ENCODE measurements around the gene ANKRD6.
A peak's percentile ranks its signal among the peaks of the same experiment; 100 is the strongest.

The ANKRD6 gene

GRCh38 chr6:89404512-89404911, 28.4 kb upstream of the ANKRD6 start:
- H3K27ac Mint-ChIP-seq (ENCODE audit: low read depth) = no peak overlapping the region
- no peak for DNase-seq (ENCODE audit: low spot score in 2 of 2)
- peaks cover 31% of the 10 kb centered on the region for H3K27me3 Mint-ChIP-seq
- no peaks in the 10 kb centered on the region for H3K9me3 Mint-ChIP-seq
- no peak for ATAC-seq (replicated peaks; ENCODE audit: extremely low read depth, poor library complexity, severe bottlenecking)
- H3K36me3 Mint-ChIP-seq (ENCODE audit: insufficient read depth) = no peaks in the 10 kb centered on the region
- no peak overlapping the region for H3K4me3 Mint-ChIP-seq
- H3K4me1 Mint-ChIP-seq = no peaks in the 10 kb centered on the region

- Mint-ChIP-seq H3K27ac (ENCODE audit: low read depth) (no peak overlapping the region), H3K9me3 (no peaks in the 10 kb centered on the region), H3K36me3 (ENCODE audit: insufficient read depth) (no peaks in the 10 kb centered on the region), H3K4me1 (no peaks in the 10 kb centered on the region), H3K27me3 (peaks cover 31% of the 10 kb centered on the region), H3K4me3 (no peak overlapping the region)
- ATAC-seq (replicated peaks; ENCODE audit: extremely low read depth, poor library complexity, severe bottlenecking) (no peak), DNase-seq (ENCODE audit: low spot score in 2 of 2) (no peak)
Observed at GRCh38 chr6:89406141-89406540, 26.8 kb upstream of the ANKRD6 start.

- H3K9me3 Mint-ChIP-seq = no peaks in the 10 kb centered on the region
- peaks cover 5% of the 10 kb centered on the region for H3K4me1 Mint-ChIP-seq
- DNase-seq (ENCODE audit: low spot score in 2 of 2) = no peak
- H3K4me3 Mint-ChIP-seq = no peak overlapping the region
- H3K36me3 Mint-ChIP-seq (ENCODE audit: insufficient read depth) = peaks cover 2% of the 10 kb centered on the region
- H3K27me3 Mint-ChIP-seq = peaks cover 34% of the 10 kb centered on the region
- no peak overlapping the region for H3K27ac Mint-ChIP-seq (ENCODE audit: low read depth)
- no peak for ATAC-seq (replicated peaks; ENCODE audit: extremely low read depth, poor library complexity, severe bottlenecking)
Observed at GRCh38 chr6:89409461-89410035, 23.4 kb upstream of the ANKRD6 start.

GRCh38 chr6:89410231-89410761, 22.7 kb upstream of the ANKRD6 start:
- Mint-ChIP-seq H3K4me1 (peaks cover 5% of the 10 kb centered on the region), H3K9me3 (no peaks in the 10 kb centered on the region), H3K4me3 (peak overlapping the region; percentile 97), H3K27ac (ENCODE audit: low read depth) (peak overlapping the region; percentile 38), H3K27me3 (peaks cover 34% of the 10 kb centered on the region), H3K36me3 (ENCODE audit: insufficient read depth) (peaks cover 2% of the 10 kb centered on the region)
- ATAC-seq (replicated peaks; ENCODE audit: extremely low read depth, poor library complexity, severe bottlenecking) = no peak
- no peak for DNase-seq (ENCODE audit: low spot score in 2 of 2)

- no peak for ATAC-seq (replicated peaks; ENCODE audit: extremely low read depth, poor library complexity, severe bottlenecking)
- no peaks in the 10 kb centered on the region for H3K9me3 Mint-ChIP-seq
- H3K4me1 Mint-ChIP-seq = peaks cover 5% of the 10 kb centered on the region
- H3K36me3 Mint-ChIP-seq (ENCODE audit: insufficient read depth) = peaks cover 2% of the 10 kb centered on the region
- peak overlapping the region; percentile 97 for H3K4me3 Mint-ChIP-seq
- peaks cover 34% of the 10 kb centered on the region for H3K27me3 Mint-ChIP-seq
- no peak for DNase-seq (ENCODE audit: low spot score in 2 of 2)
- H3K27ac Mint-ChIP-seq (ENCODE audit: low read depth) = peak overlapping the region; percentile 38
Observed at GRCh38 chr6:89410788-89411144, 22.2 kb upstream of the ANKRD6 start.

GRCh38 chr6:89411145-89412070, 21.5 kb upstream of the ANKRD6 start:
- Mint-ChIP-seq H3K9me3 (no peaks in the 10 kb centered on the region), H3K4me1 (peaks cover 5% of the 10 kb centered on the region), H3K27me3 (peaks cover 40% of the 10 kb centered on the region), H3K4me3 (peak overlapping the region; percentile 97), H3K36me3 (ENCODE audit: insufficient read depth) (peaks cover 2% of the 10 kb centered on the region), H3K27ac (ENCODE audit: low read depth) (peak overlapping the region; percentile 38)
- no peak for DNase-seq (ENCODE audit: low spot score in 2 of 2)
- peak; percentile 38 for ATAC-seq (replicated peaks; ENCODE audit: extremely low read depth, poor library complexity, severe bottlenecking)

GRCh38 chr6:89412071-89413005, 20.6 kb upstream of the ANKRD6 start, which contains the start of gene RRAGD:
RRAGD (minus strand) TSS chr6:89412273; CDS start chr6:89411993, 280 bp downstream.
- DNase-seq (ENCODE audit: low spot score in 2 of 2) (peak; percentile 33 to 34), ATAC-seq (replicated peaks; ENCODE audit: extremely low read depth, poor library complexity, severe bottlenecking) (peak; percentile 76)
- no peaks in the 10 kb centered on the region for H3K9me3 Mint-ChIP-seq
- H3K27me3 Mint-ChIP-seq = peaks cover 44% of the 10 kb centered on the region
- H3K27ac Mint-ChIP-seq (ENCODE audit: low read depth) = peak within 1 kb of the TSS; percentile 70
- H3K36me3 Mint-ChIP-seq (ENCODE audit: insufficient read depth) = peaks cover 2% of the 10 kb centered on the region
- H3K4me3 Mint-ChIP-seq = peak within 1 kb of the TSS; percentile 97
- H3K4me1 Mint-ChIP-seq = peaks cover 5% of the 10 kb centered on the region

GRCh38 chr6:89413006-89413400, 19.9 kb upstream of the ANKRD6 start:
- Mint-ChIP-seq H3K27me3 (peaks cover 49% of the 10 kb centered on the region), H3K36me3 (ENCODE audit: insufficient read depth) (peaks cover 2% of the 10 kb centered on the region), H3K27ac (ENCODE audit: low read depth) (peak overlapping the region; percentile 70), H3K4me1 (peaks cover 5% of the 10 kb centered on the region), H3K4me3 (peak overlapping the region; percentile 97), H3K9me3 (no peaks in the 10 kb centered on the region)
- no peak for DNase-seq (ENCODE audit: low spot score in 2 of 2)
- ATAC-seq (replicated peaks; ENCODE audit: extremely low read depth, poor library complexity, severe bottlenecking) = no peak

- H3K36me3 Mint-ChIP-seq (ENCODE audit: insufficient read depth) = peaks cover 2% of the 10 kb centered on the region
- H3K27ac Mint-ChIP-seq (ENCODE audit: low read depth) = no peak overlapping the region
- no peak for ATAC-seq (replicated peaks; ENCODE audit: extremely low read depth, poor library complexity, severe bottlenecking)
- no peaks in the 10 kb centered on the region for H3K9me3 Mint-ChIP-seq
- peaks cover 5% of the 10 kb centered on the region for H3K4me1 Mint-ChIP-seq
- no peak for DNase-seq (ENCODE audit: low spot score in 2 of 2)
- peaks cover 50% of the 10 kb centered on the region for H3K27me3 Mint-ChIP-seq
- H3K4me3 Mint-ChIP-seq = no peak overlapping the region
Observed at GRCh38 chr6:89414215-89414614, 18.7 kb upstream of the ANKRD6 start.

- Mint-ChIP-seq H3K36me3 (ENCODE audit: insufficient read depth) (peaks cover 2% of the 10 kb centered on the region), H3K4me3 (no peak overlapping the region), H3K27me3 (peaks cover 50% of the 10 kb centered on the region), H3K9me3 (no peaks in the 10 kb centered on the region), H3K4me1 (peaks cover 5% of the 10 kb centered on the region), H3K27ac (ENCODE audit: low read depth) (no peak overlapping the region)
- ATAC-seq (replicated peaks; ENCODE audit: extremely low read depth, poor library complexity, severe bottlenecking) (no peak), DNase-seq (ENCODE audit: low spot score in 2 of 2) (no peak)
Observed at GRCh38 chr6:89415185-89415584, 17.8 kb upstream of the ANKRD6 start.

- Mint-ChIP-seq H3K27me3 (peaks cover 52% of the 10 kb centered on the region), H3K36me3 (ENCODE audit: insufficient read depth) (peaks cover 2% of the 10 kb centered on the region), H3K4me1 (peaks cover 5% of the 10 kb centered on the region), H3K4me3 (no peak overlapping the region), H3K9me3 (no peaks in the 10 kb centered on the region), H3K27ac (ENCODE audit: low read depth) (no peak overlapping the region)
- DNase-seq (ENCODE audit: low spot score in 2 of 2) = no peak
- ATAC-seq (replicated peaks; ENCODE audit: extremely low read depth, poor library complexity, severe bottlenecking) = no peak
Observed at GRCh38 chr6:89416796-89417195, 16.2 kb upstream of the ANKRD6 start.
